BE2C (cell line): ENCODE measurements around the gene STUM.

Experiments used
- DNase-seq: peaks from one replicate; pipeline ENCODE4 v3.0.0-alpha.2; 2020
- H3K27me3 ChIP-seq: fragments of 250-450 bp; sonication (Bioruptor Pico); 2 replicates; pipeline ENCODE4 v1.5.1; 2020; ENCODE audit warnings: mild to moderate bottlenecking
- H3K36me3 ChIP-seq: fragments of 250-450 bp; sonication (Bioruptor Pico); 2 replicates; pipeline ENCODE4 v1.5.1; 2020; ENCODE audit warnings: mild to moderate bottlenecking
- H3K4me1 ChIP-seq: fragments of 250-450 bp; sonication (Bioruptor Pico); 2 replicates; pipeline ENCODE4 v1.5.1; 2020
- H3K4me3 ChIP-seq: 2 replicates; pipeline ENCODE4 v1.5.1; 2011; ENCODE audit warnings: low read depth, low read length
- H3K9me3 ChIP-seq: fragments of 250-450 bp; sonication (Bioruptor Pico); 2 replicates; pipeline ENCODE4 v1.5.1; 2020
- CTCF ChIP-seq: IDR thresholded peaks from 2 replicates; pipeline ENCODE4 v1.5.1; 2012; ENCODE audit warnings: mild to moderate bottlenecking, low read depth, low read length

The STUM gene

GRCh38 chr1:226643611-226644540 is 95.3 kb downstream of the STUM start:
- Histone ChIP-seq H3K4me1 (peaks cover 6% of the 10 kb centered on the region), H3K27me3 (no peaks in the 10 kb centered on the region), H3K9me3 (no peaks in the 10 kb centered on the region; the same call in 1 of the 2 replicates), H3K4me3 (no peak overlapping the region), H3K36me3 (no peaks in the 10 kb centered on the region)
- no peak for TF ChIP-seq CTCF
- DNase-seq: no peak

GRCh38 chr1:226644541-226645176 is 96.1 kb downstream of the STUM start:
- Histone ChIP-seq H3K9me3 (no peaks in the 10 kb centered on the region; the same call in 1 of the 2 replicates), H3K4me3 (no peak overlapping the region), H3K27me3 (no peaks in the 10 kb centered on the region), H3K36me3 (no peaks in the 10 kb centered on the region), H3K4me1 (peaks cover 6% of the 10 kb centered on the region)
- TF ChIP-seq CTCF: no peak
- DNase-seq: no peak

GRCh38 chr1:226645279-226645976 is 96.9 kb downstream of the STUM start:
- H3K4me3 ChIP-seq: no peak overlapping the region
- H3K27me3 ChIP-seq: no peaks in the 10 kb centered on the region
- H3K4me1 ChIP-seq: peaks cover 3% of the 10 kb centered on the region
- no peaks in the 10 kb centered on the region for H3K36me3 ChIP-seq
- H3K9me3 ChIP-seq: no peaks in the 10 kb centered on the region; the same call in 1 of the 2 replicates
- DNase-seq: no peak
- no peak for TF ChIP-seq CTCF

GRCh38 chr1:226646026-226646869 is 97.7 kb downstream of the STUM start:
- no peak for TF ChIP-seq CTCF
- no peak for DNase-seq
- Histone ChIP-seq H3K4me3 (no peak overlapping the region), H3K9me3 (no peaks in the 10 kb centered on the region; the same call in 1 of the 2 replicates), H3K27me3 (no peaks in the 10 kb centered on the region), H3K36me3 (no peaks in the 10 kb centered on the region), H3K4me1 (no peaks in the 10 kb centered on the region; the same call in 1 of the 2 replicates)

GRCh38 chr1:226646870-226647449 is 98.4 kb downstream of the STUM start:
- DNase-seq: no peak
- Histone ChIP-seq H3K9me3 (no peaks in the 10 kb centered on the region; the same call in 1 of the 2 replicates), H3K27me3 (no peaks in the 10 kb centered on the region), H3K4me3 (no peak overlapping the region), H3K36me3 (no peaks in the 10 kb centered on the region), H3K4me1 (no peaks in the 10 kb centered on the region; the same call in 1 of the 2 replicates)
- TF ChIP-seq CTCF: no peak
